HG02623 (cell line): ENCODE data around the gene PPP3CA.
A peak's percentile ranks its signal among the peaks of the same experiment; 100 is the strongest.

Experiments
- ATAC-seq: cut with Tn5 transposase; IDR thresholded peaks from one replicate; pipeline ENCODE4 v1.9.1; 2021; ENCODE audit warnings: moderate library complexity; ENCODE audit not compliant: unreplicated experiment

The PPP3CA gene

GRCh38 chr4:101289306-101289705, 58.0 kb downstream of the PPP3CA start:
- no peak for ATAC-seq

- ATAC-seq = no peak
These were observed 58.8 kb downstream of the PPP3CA start for GRCh38 chr4:101288365-101289145.

- ATAC-seq = no peak
These were observed 60.0 kb downstream of the PPP3CA start for GRCh38 chr4:101287324-101287723.

GRCh38 chr4:101286663-101287062, 60.7 kb downstream of the PPP3CA start:
- ATAC-seq = no peak

- ATAC-seq = no peak
These were observed 61.3 kb downstream of the PPP3CA start for GRCh38 chr4:101285985-101286384.

GRCh38 chr4:101284546-101284945, 62.8 kb downstream of the PPP3CA start:
- no peak for ATAC-seq

- no peak for ATAC-seq
These were observed 63.9 kb downstream of the PPP3CA start for GRCh38 chr4:101283434-101283833.

- peak; percentile 59 for ATAC-seq
These were observed 65.1 kb downstream of the PPP3CA start for GRCh38 chr4:101282076-101282844.

- ATAC-seq = no peak
These were observed 66.3 kb downstream of the PPP3CA start for GRCh38 chr4:101280866-101281600.

GRCh38 chr4:101279377-101279871, 67.9 kb downstream of the PPP3CA start:
- ATAC-seq = peak; percentile 66

GRCh38 chr4:101277671-101278070, 69.7 kb downstream of the PPP3CA start:
- ATAC-seq = no peak

GRCh38 chr4:101276661-101277060, 70.7 kb downstream of the PPP3CA start:
- ATAC-seq = no peak

- peak; percentile 62 for ATAC-seq
These were observed 72.2 kb downstream of the PPP3CA start for GRCh38 chr4:101274888-101275752.

GRCh38 chr4:101271516-101271915, 75.8 kb downstream of the PPP3CA start:
- no peak for ATAC-seq

- ATAC-seq = no peak
These were observed 77.6 kb downstream of the PPP3CA start for GRCh38 chr4:101269682-101270081.

GRCh38 chr4:101265816-101266172, 81.5 kb downstream of the PPP3CA start:
- no peak for ATAC-seq

GRCh38 chr4:101264993-101265815, 82.1 kb downstream of the PPP3CA start:
- ATAC-seq = no peak

GRCh38 chr4:101264512-101264911, 82.8 kb downstream of the PPP3CA start:
- ATAC-seq = no peak

- peak; percentile 45 for ATAC-seq
These were observed 84.6 kb downstream of the PPP3CA start for GRCh38 chr4:101262683-101263082.

- ATAC-seq = peak; percentile 88
These were observed 87.5 kb downstream of the PPP3CA start for GRCh38 chr4:101259876-101260275.
